Upper lobe of left lung (tissue), 6 donors: ENCODE measurements around the gene PDX1. TPM values are rescaled to one million over a fixed set of nuclear protein-coding genes. Genes with fewer than 3 reads are reported as not detected.
"Not testable (repeated sequence)": the region's sequence is repeated elsewhere in the genome, so short reads cannot be mapped to it uniquely, and the experiment has no call there.

Experiments
- ATAC-seq, 2 donors: fragments of 200-7000 bp; cut with Tn5 transposase; one replicate each; pipeline ENCODE4 v1.9.1; 2022; ENCODE audit warnings: mild to moderate bottlenecking in 2 of 2, moderate library complexity in 2 of 2; ENCODE audit not compliant: low FRiP score in 2 of 2
- DNase-seq, 2 donors: peaks; one replicate each; pipeline ENCODE4 v3.0.0-alpha.2; 2019 to 2020
- H3K27ac ChIP-seq, 4 donors: fragments of 200-600 bp; sonication (generic); one replicate each; pipeline ENCODE4 v1.5.1; 2016 to 2019
- H3K27me3 ChIP-seq, 4 donors: fragments of 200-600 bp; sonication (generic); one replicate each; pipeline ENCODE4 v1.5.1; 2017 to 2019
- H3K36me3 ChIP-seq, 4 donors: fragments of 200-600 bp; sonication (generic); one replicate each; pipeline ENCODE4 v1.5.1; 2016 to 2019
- H3K4me1 ChIP-seq, 4 donors: fragments of 200-600 bp; sonication (generic); one replicate each; pipeline ENCODE4 v1.5.1; 2018 to 2019
- H3K4me3 ChIP-seq, 4 donors: fragments of 200-600 bp; sonication (generic); one replicate each; pipeline ENCODE4 v1.5.1; 2017 to 2019; ENCODE audit warnings: mild to moderate bottlenecking in 2 of 4, moderate library complexity in 1 of 4
- H3K9me3 ChIP-seq, 4 donors: fragments of 200-600 bp; sonication (generic); one replicate each; pipeline ENCODE4 v1.5.1; 2018 to 2019
- EP300 ChIP-seq, 4 donors: sonication (generic); formaldehyde crosslinking; IDR thresholded peaks; one replicate each; pipeline ENCODE4 v1.5.1; 2017; ENCODE audit warnings: antibody characterized with exemption in 4 of 4, control low read depth in 2 of 4
- POLR2A ChIP-seq, 4 donors: fragments of 450-650 bp; IDR thresholded peaks; one replicate each; pipeline ENCODE4 v1.5.1; 2016 to 2017; ENCODE audit warnings: antibody characterized with exemption in 4 of 4, mild to moderate bottlenecking in 2 of 4
- POLR2AphosphoS5 ChIP-seq, 2 donors: sonication (generic); formaldehyde crosslinking; IDR thresholded peaks; one replicate each; pipeline ENCODE4 v1.5.1; 2017; ENCODE audit warnings: antibody characterized with exemption in 2 of 2
- WGBS, 2 donors: methylation state at CpG; one replicate each; pipeline ENCODE4 v1.1.5; 2017 to 2018; 5-methylcytosine and 5-hydroxymethylcytosine counted together
- total RNA-seq, 6 donors: library from RNA; depleted of rRNA in 4 of 6; stranded (reverse); fragments of >200 nt in 4 of 6; gene quantifications; one replicate each; pipeline versions ENCODE4 v1.1.0 to v1.2.1, GENCODE V29; 2016 to 2021
- TF ChIP-seq, protein P1 (sequence below), 6 experiments: fragments of 450-650 bp in 4 of 6; fragments of 200-600 bp in 2 of 6; sonication (generic) in 2 of 6; IDR thresholded peaks; one replicate each; pipeline ENCODE4 v1.5.1; 2016 to 2019; ENCODE audit warnings: antibody characterized with exemption in 6 of 6
- donor health status: DM: no; HTN: no; CAD: no; lungs with moderate emphysema.
- donor health status: DM: no; HTN: yes; CAD: no; lungs with severe emphysema.

PDX1 gene
- total RNA-seq, 6 donors from 2014 or later = not detected

GRCh38 chr13:27962128-27962841 lies 42.5 kb downstream of the PDX1 start:
- DNase-seq (no peak), ATAC-seq (no peak)
- Histone ChIP-seq H3K4me3 (no peak overlapping the region), H3K9me3 (no peaks in the 10 kb centered on the region), H3K36me3 (no peaks in the 10 kb centered on the region), H3K27me3 (peaks cover 2 to 74% (median 40%) of the 10 kb centered on the region in 4 donors), H3K27ac (no peak overlapping the region), H3K4me1 (peaks cover 13 to 35% (median 18%) of the 10 kb centered on the region in 4 donors)
- WGBS, 2 donors = 38 to 47% methylated on average over 5 to 6 of the region's 6 CpGs
- TF ChIP-seq POLR2AphosphoS5 (IDR thresholded peaks at IDR 0.05) (no peak), POLR2A (IDR thresholded peaks at IDR 0.05) (no peak)

DNA sequence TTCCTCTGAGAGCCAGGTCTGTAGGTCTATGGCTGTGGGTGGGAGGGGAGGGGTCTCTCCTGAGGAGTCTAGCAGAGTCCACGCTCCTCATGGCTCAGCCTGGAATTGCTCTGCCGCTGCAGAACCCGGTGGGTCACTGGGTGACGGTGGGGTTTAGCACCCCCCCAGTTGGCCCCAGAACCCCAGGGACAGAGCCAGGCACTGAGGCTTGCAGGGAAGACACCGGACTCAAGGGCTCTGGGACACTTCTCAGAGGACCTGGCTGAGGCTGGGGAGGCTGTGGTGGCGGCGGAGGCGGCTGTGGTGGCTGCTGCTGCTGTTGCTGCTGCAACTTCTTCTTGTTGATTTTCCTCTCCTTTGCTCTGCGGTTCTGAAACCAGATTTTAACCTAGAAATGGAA lies 43.2 kb downstream of the PDX1 start:
- TF ChIP-seq POLR2A (IDR thresholded peaks at IDR 0.05) (no peak), EP300 (IDR thresholded peaks at IDR 0.05) (no peak), POLR2AphosphoS5 (IDR thresholded peaks at IDR 0.05) (no peak)
- WGBS, 2 donors = 63 to 67% methylated on average over 7 to 9 of the region's 9 CpGs
- no peak for ATAC-seq
- no peak overlapping the region for H3K27ac ChIP-seq
- H3K36me3 ChIP-seq = no peaks in the 10 kb centered on the region
- no peak for DNase-seq
- H3K9me3 ChIP-seq = no peaks in the 10 kb centered on the region
- H3K4me1 ChIP-seq = peaks cover 13 to 42% (median 20%) of the 10 kb centered on the region in 4 donors
- peaks cover 2 to 77% (median 43%) of the 10 kb centered on the region in 4 donors for H3K27me3 ChIP-seq
- H3K4me3 ChIP-seq = no peak overlapping the region

DNA sequence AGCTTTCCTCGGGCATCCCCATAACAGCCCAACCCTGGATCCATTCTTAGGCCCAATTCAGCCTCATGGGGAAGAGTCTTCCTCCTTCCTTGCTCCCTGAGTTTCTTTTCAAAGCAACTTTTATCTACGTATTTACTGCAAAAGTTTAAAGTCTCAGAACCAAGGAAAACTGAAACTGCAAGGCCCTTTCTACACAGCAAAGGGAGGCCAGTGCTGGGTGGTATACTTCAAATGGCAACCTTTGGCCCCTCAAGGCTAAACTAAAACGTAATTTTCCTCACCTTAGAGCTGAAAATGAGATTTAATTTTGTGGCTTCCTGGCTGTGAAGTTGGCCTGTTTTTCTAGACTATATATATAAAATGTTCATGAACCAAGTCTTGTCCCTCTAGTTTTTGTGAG lies 43.7 kb downstream of the PDX1 start:
- DNase-seq (no peak), ATAC-seq (no peak)
- H3K27me3 ChIP-seq = peaks cover 2 to 77% (median 46%) of the 10 kb centered on the region in 4 donors
- H3K9me3 ChIP-seq = no peaks in the 10 kb centered on the region
- H3K27ac ChIP-seq = no peak overlapping the region
- H3K36me3 ChIP-seq = no peaks in the 10 kb centered on the region
- TF ChIP-seq POLR2A (IDR thresholded peaks at IDR 0.05) = no peak
- H3K4me3 ChIP-seq = no peak overlapping the region
- H3K4me1 ChIP-seq = peaks cover 13 to 47% (median 25%) of the 10 kb centered on the region in 4 donors
- WGBS, 2 donors = 65 to 74% methylated on average over 3 of the region's 3 CpGs

- ATAC-seq, H3K9me3 ChIP-seq, H3K36me3 ChIP-seq, H3K4me3 ChIP-seq, H3K27ac ChIP-seq, DNase-seq: not testable (repeated sequence)
- WGBS, 2 donors = 56 to 68% methylated on average over 8 to 13 of the region's 13 CpGs
- peaks cover 17 to 54% (median 31%) of the 10 kb centered on the region in 4 donors for H3K4me1 ChIP-seq
- peaks cover 6 to 79% (median 48%) of the 10 kb centered on the region in 4 donors for H3K27me3 ChIP-seq
Measured at GRCh38 chr13:27964206-27964605, 44.4 kb downstream of the PDX1 start.

DNA sequence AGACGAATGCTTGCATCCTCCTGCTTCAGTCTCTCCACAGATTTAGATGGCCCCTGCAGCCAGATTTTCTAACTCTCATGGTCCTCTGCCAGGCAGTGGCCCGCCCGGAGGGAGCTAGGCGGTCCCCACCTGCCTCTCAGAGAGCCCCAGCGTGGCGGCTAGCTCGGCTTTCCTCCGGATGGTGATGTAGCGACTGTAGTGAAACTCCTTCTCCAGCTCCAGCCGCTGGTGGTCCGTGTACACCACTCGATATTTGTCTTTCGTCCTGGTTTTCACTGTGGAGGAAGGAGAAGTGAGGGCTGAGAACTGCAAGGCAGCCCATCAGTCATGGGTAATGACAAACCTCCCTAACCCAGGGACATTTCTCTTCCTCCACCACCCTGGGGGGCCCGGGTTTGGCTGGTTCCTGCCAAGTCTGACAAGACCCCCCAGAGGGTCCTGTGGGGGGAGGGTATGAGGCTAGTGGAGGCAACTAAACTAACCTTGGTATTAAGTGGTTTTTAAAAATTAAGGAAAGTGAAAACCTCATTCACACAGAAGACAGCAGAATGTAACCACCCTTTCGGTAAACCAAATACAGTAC lies 45.0 kb downstream of the PDX1 start:
- H3K27me3 ChIP-seq = peaks cover 6 to 78% (median 47%) of the 10 kb centered on the region in 4 donors
- H3K36me3 ChIP-seq = no peaks in the 10 kb centered on the region
- H3K4me1 ChIP-seq = peaks cover 17 to 54% (median 29%) of the 10 kb centered on the region in 4 donors
- ATAC-seq (no peak), DNase-seq (no peak)
- no peak overlapping the region for H3K27ac ChIP-seq
- WGBS, 2 donors = 9 to 15% methylated on average over 15 of the region's 15 CpGs
- no peak overlapping the region for H3K4me3 ChIP-seq
- TF ChIP-seq, protein P1, sequence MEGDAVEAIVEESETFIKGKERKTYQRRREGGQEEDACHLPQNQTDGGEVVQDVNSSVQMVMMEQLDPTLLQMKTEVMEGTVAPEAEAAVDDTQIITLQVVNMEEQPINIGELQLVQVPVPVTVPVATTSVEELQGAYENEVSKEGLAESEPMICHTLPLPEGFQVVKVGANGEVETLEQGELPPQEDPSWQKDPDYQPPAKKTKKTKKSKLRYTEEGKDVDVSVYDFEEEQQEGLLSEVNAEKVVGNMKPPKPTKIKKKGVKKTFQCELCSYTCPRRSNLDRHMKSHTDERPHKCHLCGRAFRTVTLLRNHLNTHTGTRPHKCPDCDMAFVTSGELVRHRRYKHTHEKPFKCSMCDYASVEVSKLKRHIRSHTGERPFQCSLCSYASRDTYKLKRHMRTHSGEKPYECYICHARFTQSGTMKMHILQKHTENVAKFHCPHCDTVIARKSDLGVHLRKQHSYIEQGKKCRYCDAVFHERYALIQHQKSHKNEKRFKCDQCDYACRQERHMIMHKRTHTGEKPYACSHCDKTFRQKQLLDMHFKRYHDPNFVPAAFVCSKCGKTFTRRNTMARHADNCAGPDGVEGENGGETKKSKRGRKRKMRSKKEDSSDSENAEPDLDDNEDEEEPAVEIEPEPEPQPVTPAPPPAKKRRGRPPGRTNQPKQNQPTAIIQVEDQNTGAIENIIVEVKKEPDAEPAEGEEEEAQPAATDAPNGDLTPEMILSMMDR (IDR thresholded peaks at IDR 0.05) = no peak
- TF ChIP-seq POLR2A (IDR thresholded peaks at IDR 0.05) (no peak), EP300 (IDR thresholded peaks at IDR 0.05) (no peak), POLR2AphosphoS5 (IDR thresholded peaks at IDR 0.05) (no peak)
- no peaks in the 10 kb centered on the region for H3K9me3 ChIP-seq

GRCh38 chr13:27965343-27965739 lies 45.5 kb downstream of the PDX1 start:
- H3K4me3 ChIP-seq = no peak overlapping the region
- WGBS, 2 donors = 59 to 68% methylated on average over 7 of the region's 7 CpGs
- ATAC-seq (no peak), DNase-seq (no peak)
- TF ChIP-seq, protein P1 (IDR thresholded peaks at IDR 0.05) = no peak
- TF ChIP-seq POLR2AphosphoS5 (IDR thresholded peaks at IDR 0.05) = no peak
- TF ChIP-seq POLR2A (IDR thresholded peaks at IDR 0.05) = no peak
- TF ChIP-seq EP300 (IDR thresholded peaks at IDR 0.05) = no peak
- H3K27me3 ChIP-seq = peaks cover 6 to 79% (median 46%) of the 10 kb centered on the region in 4 donors
- H3K36me3 ChIP-seq = no peaks in the 10 kb centered on the region
- no peaks in the 10 kb centered on the region for H3K9me3 ChIP-seq
- H3K27ac ChIP-seq = no peak overlapping the region
- peaks cover 13 to 51% (median 25%) of the 10 kb centered on the region in 4 donors for H3K4me1 ChIP-seq
